Activated CD8-positive, alpha-beta memory T cell treated with anti-CD3 and anti-CD28 coated beads for 1 hour (primary cell): ENCODE data around the gene GALNT18.
A peak's percentile ranks its signal among the peaks of the same experiment; 100 is the strongest.

ENCODE experiments used
- DNase-seq, 2 donors: peaks; one replicate each; pipeline ENCODE4 v3.0.0-alpha.2; 2020; ENCODE audit warnings: low read depth in 1 of 2; ENCODE audit errors: extremely low read depth in 1 of 2

GALNT18 gene

DNA sequence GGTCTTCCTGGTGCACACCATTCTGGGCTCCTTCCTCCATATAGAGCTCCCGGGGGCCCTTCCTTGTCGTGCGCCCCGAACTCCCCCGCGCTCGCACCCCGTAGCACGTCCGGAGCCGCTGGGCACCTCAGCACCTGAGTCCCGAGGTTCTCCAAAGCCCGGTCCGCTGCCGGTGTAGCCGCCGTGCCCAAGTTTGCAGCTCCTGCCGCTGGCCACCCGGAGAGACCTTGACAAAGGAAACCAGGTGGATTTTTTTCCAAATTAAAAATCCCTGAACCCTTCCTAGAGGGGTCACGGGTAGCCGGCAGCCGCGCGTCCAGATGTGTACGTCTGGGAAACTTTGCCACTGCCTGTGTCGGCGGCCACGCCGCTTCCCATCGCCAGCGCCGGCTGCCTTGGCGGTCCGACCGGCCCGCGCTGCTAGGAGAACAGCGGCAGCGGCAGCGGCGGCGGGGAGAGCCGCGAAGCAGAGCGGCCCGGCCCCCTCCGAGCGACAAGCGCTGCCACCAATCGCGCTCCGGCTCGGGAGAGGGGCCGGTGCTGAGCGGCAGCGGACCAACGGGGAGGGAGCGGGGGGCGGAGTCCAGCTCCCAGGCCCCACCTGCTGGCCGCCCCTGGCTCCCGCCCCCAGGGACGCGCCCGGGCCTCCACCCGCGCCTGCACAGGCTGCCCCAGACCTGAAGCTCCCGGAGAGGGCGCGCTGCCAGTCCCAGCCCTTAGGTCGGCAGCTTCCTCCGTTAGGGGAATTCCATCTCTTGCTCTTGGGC lies at the start of gene GALNT18:
GALNT18 (minus strand) TSS at position 433 of the 767 bp plus-strand sequence.
- DNase-seq: peak in 1 of 2 donors; percentile 23

GRCh38 chr11:11670574-11670973 lies 48.8 kb upstream of the GALNT18 start:
- DNase-seq: no peak

DNA sequence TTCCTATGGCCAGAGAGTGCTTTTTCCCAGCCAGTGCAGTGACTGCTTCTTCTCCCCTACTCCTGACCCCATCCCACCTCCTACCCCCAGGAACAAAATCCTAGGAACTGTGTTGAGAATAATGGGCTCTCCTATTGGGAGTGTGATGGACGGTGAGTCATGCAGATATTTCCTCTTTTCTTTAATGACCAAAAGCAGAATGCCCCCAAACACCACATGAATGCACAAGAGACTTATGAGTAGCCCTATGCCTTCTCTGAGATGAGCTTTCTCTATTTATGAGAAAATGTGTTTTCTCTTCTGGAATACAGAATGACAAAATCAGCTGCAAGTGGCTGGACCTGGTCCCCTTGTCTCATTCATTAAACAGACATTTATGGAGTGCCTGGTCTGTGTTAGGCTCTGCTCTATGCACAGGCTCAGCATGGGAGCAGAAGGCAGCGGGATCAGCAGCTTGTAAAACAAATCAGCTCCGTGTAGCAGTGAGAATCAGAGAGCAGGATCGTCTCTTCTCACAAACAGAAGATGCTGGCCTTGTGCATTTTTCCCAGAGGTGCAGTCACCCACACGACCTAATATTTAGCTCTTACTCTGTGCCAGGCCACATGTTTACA lies 47.5 kb upstream of the GALNT18 start:
- DNase-seq: no peak

GRCh38 chr11:11668781-11669180 lies 47.0 kb upstream of the GALNT18 start:
- no peak for DNase-seq

GRCh38 chr11:11668274-11668673 lies 46.5 kb upstream of the GALNT18 start:
- DNase-seq: no peak

- no peak for DNase-seq
These were observed 45.3 kb upstream of the GALNT18 start for GRCh38 chr11:11667056-11667455.

- no peak for DNase-seq
These were observed 43.6 kb upstream of the GALNT18 start for GRCh38 chr11:11665407-11665806.

- DNase-seq: no peak
These were observed 42.1 kb upstream of the GALNT18 start for GRCh38 chr11:11663907-11664306.

GRCh38 chr11:11662578-11662977 lies 40.8 kb upstream of the GALNT18 start:
- DNase-seq: no peak

DNA sequence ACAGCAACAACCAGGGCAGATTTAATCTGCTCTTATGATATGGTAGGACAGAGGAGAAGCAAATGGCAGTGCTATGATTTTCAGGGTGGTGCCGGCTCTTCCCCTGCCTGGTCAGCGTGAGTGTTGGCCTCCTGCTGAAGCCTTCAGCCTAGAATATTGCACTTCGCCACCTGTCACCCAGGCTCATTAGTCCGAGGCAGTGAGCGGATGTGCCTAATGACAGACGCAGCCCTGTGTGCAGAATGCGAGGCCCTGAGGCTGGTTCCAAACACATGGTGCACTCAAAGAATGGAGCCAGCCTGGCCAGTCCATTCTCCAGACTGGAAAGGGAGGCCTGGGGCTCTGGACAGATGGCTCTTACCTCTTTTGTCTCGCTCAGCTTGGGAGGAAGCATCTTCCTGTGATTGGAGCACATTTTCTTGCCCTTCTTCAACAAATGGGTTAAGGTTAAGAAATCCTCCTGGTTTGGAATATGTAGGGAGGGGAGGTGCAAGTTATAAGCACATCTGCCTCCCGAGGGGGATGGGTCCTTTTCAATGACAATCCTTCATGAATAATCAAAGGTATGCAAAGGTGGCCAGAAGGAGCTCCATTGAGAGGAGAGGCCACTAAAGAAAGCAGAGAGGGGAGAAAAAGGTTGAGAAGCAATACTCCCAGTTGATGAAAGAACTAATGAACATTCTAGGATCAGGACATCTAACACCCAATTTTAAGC lies 39.7 kb upstream of the GALNT18 start:
- no peak for DNase-seq

- DNase-seq: no peak
These were observed 38.5 kb upstream of the GALNT18 start for GRCh38 chr11:11660363-11660740.

- no peak for DNase-seq
These were observed 38.0 kb upstream of the GALNT18 start for GRCh38 chr11:11659567-11660362.

DNA sequence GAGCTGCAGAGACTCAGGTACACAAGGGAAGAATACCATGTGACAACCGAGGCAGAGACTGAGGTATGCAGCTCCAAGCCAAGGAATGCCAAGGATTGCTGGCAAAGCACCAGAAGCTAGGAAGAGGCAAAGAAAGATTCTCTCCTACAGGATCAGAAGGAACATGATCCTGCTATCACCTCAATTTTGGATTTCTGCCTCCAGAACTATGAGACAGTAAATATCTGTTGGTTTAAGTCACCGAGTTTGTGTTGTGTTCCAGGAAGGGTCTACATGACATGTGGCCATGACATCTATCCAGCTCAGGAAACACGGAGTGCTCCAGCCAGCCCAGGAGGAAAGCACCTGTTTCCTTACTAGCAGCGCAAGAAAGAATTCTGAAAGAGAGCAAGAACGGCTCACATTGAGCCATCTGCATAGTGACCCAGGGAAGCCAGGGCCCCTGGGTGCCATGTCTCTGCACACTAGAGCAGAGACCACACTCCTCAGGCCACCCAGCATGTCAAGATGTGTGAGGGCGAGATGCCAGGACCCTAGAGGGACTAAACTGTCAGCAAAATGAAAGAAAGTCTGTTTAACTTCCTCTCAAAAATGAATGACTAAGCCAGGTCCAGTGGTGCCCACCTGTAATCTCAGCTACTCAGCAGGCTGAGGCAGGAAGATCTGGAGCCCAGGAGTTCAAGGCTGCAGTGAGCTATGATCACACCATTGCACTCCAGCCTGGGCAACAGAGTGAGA lies 35.6 kb upstream of the GALNT18 start:
- no peak for DNase-seq

DNA sequence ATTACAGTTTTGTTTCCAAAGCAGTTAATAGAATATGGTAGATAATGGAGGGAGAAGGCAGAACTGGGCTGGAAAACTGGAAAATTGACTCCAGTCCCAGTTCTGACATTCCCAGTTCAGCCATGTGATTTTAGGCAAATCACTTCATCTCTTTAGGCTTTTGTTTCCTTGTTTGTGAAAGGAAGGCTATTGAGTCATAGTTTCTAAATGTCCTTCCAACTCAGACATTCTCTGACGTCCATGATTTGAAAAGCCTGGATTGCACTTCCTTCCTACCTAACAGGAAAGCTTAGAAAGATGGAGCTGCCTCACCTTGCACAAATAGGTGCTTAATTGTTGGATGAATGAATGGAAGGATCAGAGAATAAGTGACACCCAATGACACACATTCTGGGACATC lies 19.8 kb upstream of the GALNT18 start:
- DNase-seq: no peak

GRCh38 chr11:11640996-11641395 lies 19.2 kb upstream of the GALNT18 start:
- no peak for DNase-seq

GRCh38 chr11:11640152-11640551 lies 18.3 kb upstream of the GALNT18 start:
- DNase-seq: no peak

DNA sequence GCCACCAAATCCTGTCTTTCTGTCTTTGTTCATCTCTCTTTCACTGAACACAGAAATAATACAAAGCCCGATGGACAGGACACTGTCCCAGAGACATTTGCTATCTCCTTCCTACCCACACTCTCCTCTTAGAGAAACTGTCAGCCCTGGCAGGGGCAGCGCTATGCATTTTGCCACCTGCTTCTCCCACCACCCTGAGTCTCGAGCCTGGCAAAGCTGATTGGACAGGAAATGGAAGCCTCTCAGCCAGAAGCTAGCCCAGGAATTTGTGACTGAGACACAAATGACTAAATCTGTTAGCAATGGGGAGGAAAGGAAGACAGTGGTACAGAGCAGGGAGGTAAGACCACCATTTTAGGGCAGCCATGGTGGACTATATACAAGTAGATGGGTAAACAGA lies 14.9 kb upstream of the GALNT18 start:
- no peak for DNase-seq

DNA sequence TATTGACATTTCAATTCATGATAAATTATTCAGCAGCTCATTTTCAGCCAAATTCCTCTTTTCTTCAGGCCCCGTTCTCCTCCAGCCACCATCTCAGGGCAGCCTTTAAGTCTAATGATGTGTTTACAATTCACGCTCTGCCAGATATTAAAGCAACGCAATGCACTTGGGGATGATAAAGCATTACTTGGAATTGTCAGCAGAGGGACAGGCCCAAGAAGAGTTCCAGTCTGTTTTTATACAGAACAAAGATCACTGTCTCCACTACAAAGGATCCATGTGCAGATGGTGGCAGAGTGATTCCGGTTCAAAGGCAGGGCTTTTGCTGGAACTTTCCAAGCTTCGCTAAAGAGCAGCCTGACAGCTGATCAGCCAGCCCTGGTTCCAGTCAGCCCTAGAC lies 13.6 kb upstream of the GALNT18 start:
- no peak for DNase-seq

GRCh38 chr11:11629368-11629767 lies 7.6 kb upstream of the GALNT18 start:
- DNase-seq: no peak

DNA sequence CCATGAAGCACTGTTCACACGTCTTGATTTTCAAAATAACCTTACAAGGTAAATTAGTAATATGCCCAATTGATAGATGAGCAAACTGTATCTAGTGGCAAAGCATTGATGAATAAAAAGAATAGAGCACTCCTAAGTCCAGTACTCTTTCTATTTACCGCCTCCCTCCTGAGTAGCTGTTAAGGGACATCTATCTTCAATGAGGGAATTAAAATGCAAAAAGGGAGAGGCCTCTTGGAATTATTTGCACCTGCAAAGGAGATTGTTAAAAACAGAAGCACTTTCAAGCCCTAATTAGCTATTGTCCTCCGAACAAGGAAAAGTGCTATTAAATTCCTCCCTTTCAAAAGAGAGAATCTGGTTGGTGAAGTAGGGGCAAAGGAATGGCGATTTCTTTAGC lies 6.8 kb upstream of the GALNT18 start:
- DNase-seq: no peak

DNA sequence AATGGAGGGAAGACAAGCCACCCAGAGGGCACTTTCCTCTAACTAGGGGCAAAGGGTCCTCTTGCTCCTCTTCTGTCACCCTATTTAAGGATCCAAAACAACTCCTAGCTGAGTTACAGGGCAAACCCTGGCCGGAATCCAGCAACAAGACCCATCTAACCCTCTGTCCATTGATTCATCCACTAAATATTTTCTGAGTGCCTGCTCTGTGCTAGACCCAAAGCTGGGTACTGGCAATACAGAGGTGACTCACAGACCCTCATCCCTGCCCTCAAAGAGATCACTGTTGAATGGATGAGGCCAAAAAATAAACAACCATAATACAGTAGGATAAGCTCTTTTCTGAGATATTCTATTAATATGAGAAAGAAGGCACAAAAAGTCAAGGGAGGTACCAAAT lies 4.3 kb upstream of the GALNT18 start:
- no peak for DNase-seq
